ENCODE measurements around the gene IL1RN.

DNA sequence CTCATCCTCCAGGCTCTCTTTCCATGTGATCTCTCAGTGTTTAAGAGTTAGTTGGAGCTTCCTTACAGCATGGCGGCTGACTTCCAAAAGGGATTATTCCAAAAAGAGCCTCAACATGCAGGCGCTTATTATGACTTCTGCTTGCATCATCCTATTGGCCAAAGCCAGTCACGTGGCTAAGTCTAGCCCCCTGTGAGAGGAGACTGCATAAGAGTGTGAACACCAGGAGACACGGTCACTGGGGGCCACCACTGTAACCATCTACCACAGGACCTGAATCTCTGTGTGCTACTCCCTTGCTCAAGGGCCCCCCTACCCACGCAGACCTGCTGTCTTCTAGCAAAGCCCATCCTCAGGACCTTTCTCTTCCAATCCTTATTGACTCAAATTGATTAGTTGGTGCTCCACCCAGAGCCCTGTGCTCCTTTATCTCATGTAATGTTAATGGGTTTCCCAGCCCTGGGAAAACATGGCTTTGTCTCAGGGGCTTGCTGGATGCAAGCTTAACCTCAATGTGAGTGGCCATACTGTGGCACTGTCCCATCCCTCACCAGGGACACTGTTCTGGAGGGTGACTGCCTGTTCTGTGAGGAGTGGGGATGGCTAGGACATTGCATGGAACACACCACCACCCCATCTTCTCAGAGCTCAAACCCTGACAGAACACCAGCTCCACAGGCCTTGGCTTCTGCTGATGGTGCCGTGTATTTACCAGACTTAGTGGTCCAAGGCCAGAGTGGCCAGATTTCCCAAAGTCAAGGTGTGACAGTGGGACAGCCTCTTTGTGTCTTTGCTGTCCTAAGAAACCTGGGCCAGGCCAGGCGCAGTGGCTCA lies 4.2 kb downstream of the IL1RN start:
- no peak for TF ChIP-seq EZH2phosphoT487 (IDR thresholded peaks at IDR 0.05; ENCODE audit: insufficient read depth, low read depth)
- no peak for TF ChIP-seq EZH2 (IDR thresholded peaks at IDR 0.05; ENCODE audit: insufficient read depth, poor library complexity, severe bottlenecking)
